ENCODE measurements around the gene DENND2D. TPM values are rescaled to one million over a fixed set of nuclear protein-coding genes. Genes with fewer than 3 reads are reported as not detected.
A peak's percentile ranks its signal among the peaks of the same experiment; 100 is the strongest.

DENND2D gene
- total and polyA plus RNA-seq, 2 donors (not counting 1 experiment from before 2014, with no cell fraction given): 48.0 to 111 TPM

GRCh38 chr1:111222308-111223125 is 22.1 kb upstream of the DENND2D start:
- TF ChIP-seq EZH2 (IDR thresholded peaks at IDR 0.05; ENCODE audit: borderline replicate concordance, insufficient read depth, low read depth, low read length, poor library complexity, severe bottlenecking) (no peak), CTCF (IDR thresholded peaks at IDR 0.05) (peak; percentile 89)
- no peaks in the 10 kb centered on the region for H3K9me3 ChIP-seq (ENCODE audit: control extremely low read depth in 1 of 3, control insufficient read depth in 2 of 3, insufficient read depth in 1 of 3, low read length in 2 of 3)
- Mint-ChIP-seq H3K4me3 (peak overlapping the region; percentile 72), H3K9me3 (ENCODE audit: insufficient read depth) (no peaks in the 10 kb centered on the region), H3K27me3 (no peaks in the 10 kb centered on the region), H3K4me1 (peaks cover 82% of the 10 kb centered on the region), H3K27ac (peak overlapping the region; percentile 91)
- H3K4me2 ChIP-seq (replicated peaks; ENCODE audit: low read depth, low read length, poor library complexity, severe bottlenecking): peak overlapping the region; percentile 58
- peak overlapping the region; percentile 46 to 92 for H3K27ac ChIP-seq (ENCODE audit: low read length in 2 of 2)
- peak overlapping the region; percentile 37 for H2AFZ ChIP-seq (ENCODE audit: insufficient read depth, low read depth, low read length, poor library complexity, severe bottlenecking)
- peak overlapping the region; percentile 31 for H3K9ac ChIP-seq (ENCODE audit: low read length)
- peak; percentile 48 for ATAC-seq (ENCODE audit: low read depth)
- no peaks in the 10 kb centered on the region for H4K20me1 ChIP-seq (ENCODE audit: control insufficient read depth, insufficient read depth, low read length, poor library complexity, severe bottlenecking)
- WGBS (ENCODE audit: insufficient coverage): 7% methylated on average over 7 of the region's 10 CpGs
- peaks cover 85 to 87% of the 10 kb centered on the region in 2 donors for H3K4me1 ChIP-seq (ENCODE audit: control insufficient read depth in 2 of 2, insufficient read depth in 2 of 2, low read length in 2 of 2)
- H3K27me3 ChIP-seq (replicated peaks in 1 of 4; ENCODE audit: control extremely low read depth in 1 of 4, control insufficient read depth in 3 of 4, insufficient read depth in 4 of 4, low read length in 3 of 4): no peaks in the 10 kb centered on the region
- intact Hi-C loops (cut with micrococcal nuclease): loop anchor here (1.0 to 10.0 kb wide), 10 partner anchors 8 to 542 kb away; partner anchors contain the start of genes CEPT1, DRAM2 and LRIF1
- no peaks in the 10 kb centered on the region for H3K79me2 ChIP-seq (ENCODE audit: control insufficient read depth, insufficient read depth, low read length)
- H3K4me3 ChIP-seq (ENCODE audit: control extremely low read depth in 1 of 5, extremely low read depth in 1 of 5, insufficient read depth in 1 of 5, low read depth in 2 of 5, low read length in 4 of 5): peak overlapping the region in 3 of 5 experiments; percentile 3 to 26 (median 5)
- peak; percentile 83 for DNase-seq
- ChIA-PET POLR2A (interaction anchor here (0.7 to 1.1 kb wide), 2 partner anchors 19 to 254 kb away, joined by 3 to 7 read pairs; no protein-coding TSS in a partner anchor), CTCF (interaction anchor here (0.7 to 10.9 kb wide), 42 partner anchors 8 to 547 kb away, joined by 3 to 205 read pairs (median 5); partner anchors contain the start of genes CEPT1, DENND2D, DRAM2 and WDR77)
- no peaks in the 10 kb centered on the region for H3K36me3 ChIP-seq (replicated peaks in 1 of 2; ENCODE audit: control extremely low read depth in 1 of 2, control insufficient read depth in 1 of 2, extremely low read depth in 1 of 2, insufficient read depth in 2 of 2, low read length in 1 of 2)

Data from B cell (primary cell).